Measurements from ENCODE around the gene MAGED2. TPM values are rescaled to one million over a fixed set of nuclear protein-coding genes. Genes with fewer than 3 reads are reported as not detected.

Gene MAGED2
- total and polyA plus RNA-seq, 2 donors (not counting 3 experiments of a cell fraction or from before 2014, with no cell fraction given), result 241 to 309 TPM

DNA sequence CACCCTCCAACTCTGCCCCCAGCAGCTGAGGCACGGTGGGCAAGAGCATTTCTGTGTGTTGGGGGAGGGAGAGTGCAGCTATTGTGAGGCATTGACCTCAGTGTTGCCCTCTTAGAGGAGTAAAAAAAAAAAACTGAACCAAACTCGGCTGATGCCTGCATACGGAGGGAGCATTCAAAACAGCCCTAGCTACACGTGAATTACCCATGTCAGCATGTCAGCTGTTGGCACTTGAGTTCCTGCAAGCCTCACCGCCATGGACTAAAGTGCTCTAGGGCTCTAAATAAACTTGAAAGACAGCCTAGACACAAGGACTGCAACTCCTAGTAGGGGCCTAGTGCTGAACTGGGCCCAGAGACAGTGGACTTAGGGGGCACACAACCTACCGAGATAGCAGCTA, 31.5 kb upstream of the MAGED2 start:
- no peak for FAIRE-seq
- Histone ChIP-seq H3K36me3 (ENCODE audit: control insufficient read depth in 2 of 2, extremely low read depth in 1 of 2, insufficient read depth in 2 of 2, low read length in 2 of 2) (no peaks in the 10 kb centered on the region), H3K4me3 (replicated peaks in 1 of 3; ENCODE audit: insufficient read depth in 1 of 3, low read depth in 1 of 3, low read length in 3 of 3) (no peak overlapping the region), H3K9ac (replicated peaks; ENCODE audit: extremely low read depth, insufficient read depth, low read length) (no peak overlapping the region), H3K27ac (ENCODE audit: insufficient read depth, low read depth, low read length) (no peak overlapping the region), H3K79me2 (ENCODE audit: control insufficient read depth, insufficient read depth, low read length) (no peaks in the 10 kb centered on the region), H3K27me3 (ENCODE audit: control insufficient read depth in 2 of 2, insufficient read depth in 2 of 2, low read length in 2 of 2) (no peaks in the 10 kb centered on the region), H3K4me2 (ENCODE audit: insufficient read depth, low read length) (no peak overlapping the region), H2AFZ (ENCODE audit: low read depth, low read length) (no peak overlapping the region), H4K20me1 (replicated peaks; ENCODE audit: control insufficient read depth, extremely low read depth, insufficient read depth, low read length) (no peaks in the 10 kb centered on the region), H3K9me1 (replicated peaks; ENCODE audit: control insufficient read depth, extremely low read depth, insufficient read depth, low read length) (no peaks in the 10 kb centered on the region), H3K4me1 (ENCODE audit: control insufficient read depth, extremely low read depth, insufficient read depth, low read length) (no peaks in the 10 kb centered on the region), H3K9me3 (replicated peaks; ENCODE audit: control insufficient read depth, insufficient read depth, low read length) (no peaks in the 10 kb centered on the region)
- DNase-seq (ENCODE audit: low read depth, low spot score), result no peak
- ChIA-PET POLR2A (no interaction called here), CTCF (no interaction called here)
- dilution Hi-C loops (cut with MboI; ENCODE audit: extremely low pct_ligation_motif_present, low sequenced_read_pairs) (no loop called here), intact Hi-C loops (cut with micrococcal nuclease) (no loop called here)
- TF ChIP-seq, protein P1, sequence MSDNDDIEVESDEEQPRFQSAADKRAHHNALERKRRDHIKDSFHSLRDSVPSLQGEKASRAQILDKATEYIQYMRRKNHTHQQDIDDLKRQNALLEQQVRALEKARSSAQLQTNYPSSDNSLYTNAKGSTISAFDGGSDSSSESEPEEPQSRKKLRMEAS (IDR thresholded peaks at IDR 0.05; ENCODE audit: insufficient read depth, insufficient read length), result no peak
- TF ChIP-seq GATA2 (IDR thresholded peaks at IDR 0.05; ENCODE audit: insufficient read depth, insufficient read length, low read depth, low read length) (no peak), FOS (IDR thresholded peaks at IDR 0.05; ENCODE audit: borderline replicate concordance, insufficient read depth, low read length) (no peak), EZH2 (IDR thresholded peaks at IDR 0.05; ENCODE audit: borderline replicate concordance, low read depth, low read length, severe bottlenecking) (no peak), POLR2AphosphoS5 (IDR thresholded peaks at IDR 0.05; ENCODE audit: insufficient read depth, low read depth, low read length) (no peak), JUN (IDR thresholded peaks at IDR 0.05; ENCODE audit: borderline replicate concordance, insufficient read depth, insufficient read length, low read depth) (no peak), MYC (IDR thresholded peaks at IDR 0.05; ENCODE audit: low read depth, low read length) (no peak), POLR2A (IDR thresholded peaks at IDR 0.05; ENCODE audit: low read depth, low read length) (no peak)
- no TSS peak for BruUV-seq (replicated peaks)

DNA sequence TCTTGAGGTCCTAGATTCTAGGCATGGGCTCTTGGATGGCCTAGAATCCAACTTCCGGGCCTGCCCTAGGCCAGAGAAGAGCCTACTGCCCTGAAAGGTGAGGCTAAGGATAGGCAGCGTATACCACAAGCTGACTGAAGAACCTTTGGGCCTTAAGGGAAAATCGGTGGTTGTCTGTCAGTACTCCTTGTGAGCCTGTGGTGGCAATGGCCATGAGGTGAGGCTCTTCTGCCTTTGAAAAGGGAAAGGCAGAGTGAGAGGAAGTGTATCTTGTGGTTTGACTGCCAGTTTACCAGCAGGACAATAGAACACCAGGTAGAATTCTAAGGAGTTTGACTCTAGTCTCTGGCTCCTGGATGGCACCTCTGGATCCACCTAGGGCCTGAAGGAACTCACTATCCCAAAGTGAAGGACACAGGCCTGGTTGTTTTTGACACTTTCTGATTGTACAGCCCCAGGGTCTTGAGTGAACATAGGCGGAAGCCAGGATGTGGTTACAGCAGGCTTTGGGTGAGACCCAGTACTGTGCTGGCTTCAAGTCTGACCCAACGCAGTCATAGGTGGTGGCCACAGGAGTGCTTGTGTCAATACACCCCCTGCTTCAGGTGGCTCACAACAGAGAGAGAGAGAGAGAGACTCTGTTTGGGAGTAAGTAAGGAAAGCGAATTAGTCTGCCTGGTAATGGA, 30.4 kb upstream of the MAGED2 start:
- Histone ChIP-seq H3K79me2 (ENCODE audit: control insufficient read depth, insufficient read depth, low read length) (no peaks in the 10 kb centered on the region), H3K4me3 (replicated peaks in 1 of 3; ENCODE audit: insufficient read depth in 1 of 3, low read depth in 1 of 3, low read length in 3 of 3) (no peak overlapping the region), H4K20me1 (replicated peaks; ENCODE audit: control insufficient read depth, extremely low read depth, insufficient read depth, low read length) (no peaks in the 10 kb centered on the region), H3K9me1 (replicated peaks; ENCODE audit: control insufficient read depth, extremely low read depth, insufficient read depth, low read length) (no peaks in the 10 kb centered on the region), H3K4me2 (ENCODE audit: insufficient read depth, low read length) (no peak overlapping the region), H3K27ac (ENCODE audit: insufficient read depth, low read depth, low read length) (no peak overlapping the region), H3K4me1 (ENCODE audit: control insufficient read depth, extremely low read depth, insufficient read depth, low read length) (no peaks in the 10 kb centered on the region), H3K9me3 (replicated peaks; ENCODE audit: control insufficient read depth, insufficient read depth, low read length) (no peaks in the 10 kb centered on the region), H3K36me3 (ENCODE audit: control insufficient read depth in 2 of 2, extremely low read depth in 1 of 2, insufficient read depth in 2 of 2, low read length in 2 of 2) (no peaks in the 10 kb centered on the region), H2AFZ (ENCODE audit: low read depth, low read length) (no peak overlapping the region), H3K9ac (replicated peaks; ENCODE audit: extremely low read depth, insufficient read depth, low read length) (no peak overlapping the region), H3K27me3 (ENCODE audit: control insufficient read depth in 2 of 2, insufficient read depth in 2 of 2, low read length in 2 of 2) (no peaks in the 10 kb centered on the region)
- FAIRE-seq, result no peak
- ChIA-PET CTCF (no interaction called here), POLR2A (no interaction called here)
- intact Hi-C loops (cut with micrococcal nuclease) (no loop called here), dilution Hi-C loops (cut with MboI; ENCODE audit: extremely low pct_ligation_motif_present, low sequenced_read_pairs) (no loop called here)
- no peak for DNase-seq (ENCODE audit: low read depth, low spot score)
- no peak for TF ChIP-seq JUN (IDR thresholded peaks at IDR 0.05; ENCODE audit: borderline replicate concordance, insufficient read depth, insufficient read length, low read depth)
- no peak for TF ChIP-seq FOS (IDR thresholded peaks at IDR 0.05; ENCODE audit: borderline replicate concordance, insufficient read depth, low read length)
- TF ChIP-seq GATA2 (IDR thresholded peaks at IDR 0.05; ENCODE audit: insufficient read depth, insufficient read length, low read depth, low read length), result no peak
- no peak for TF ChIP-seq POLR2A (IDR thresholded peaks at IDR 0.05; ENCODE audit: low read depth, low read length)
- no peak for TF ChIP-seq POLR2AphosphoS5 (IDR thresholded peaks at IDR 0.05; ENCODE audit: insufficient read depth, low read depth, low read length)
- no peak for TF ChIP-seq EZH2 (IDR thresholded peaks at IDR 0.05; ENCODE audit: borderline replicate concordance, low read depth, low read length, severe bottlenecking)
- TF ChIP-seq, protein P1 (IDR thresholded peaks at IDR 0.05; ENCODE audit: insufficient read depth, insufficient read length), result no peak
- TF ChIP-seq, protein P2, sequence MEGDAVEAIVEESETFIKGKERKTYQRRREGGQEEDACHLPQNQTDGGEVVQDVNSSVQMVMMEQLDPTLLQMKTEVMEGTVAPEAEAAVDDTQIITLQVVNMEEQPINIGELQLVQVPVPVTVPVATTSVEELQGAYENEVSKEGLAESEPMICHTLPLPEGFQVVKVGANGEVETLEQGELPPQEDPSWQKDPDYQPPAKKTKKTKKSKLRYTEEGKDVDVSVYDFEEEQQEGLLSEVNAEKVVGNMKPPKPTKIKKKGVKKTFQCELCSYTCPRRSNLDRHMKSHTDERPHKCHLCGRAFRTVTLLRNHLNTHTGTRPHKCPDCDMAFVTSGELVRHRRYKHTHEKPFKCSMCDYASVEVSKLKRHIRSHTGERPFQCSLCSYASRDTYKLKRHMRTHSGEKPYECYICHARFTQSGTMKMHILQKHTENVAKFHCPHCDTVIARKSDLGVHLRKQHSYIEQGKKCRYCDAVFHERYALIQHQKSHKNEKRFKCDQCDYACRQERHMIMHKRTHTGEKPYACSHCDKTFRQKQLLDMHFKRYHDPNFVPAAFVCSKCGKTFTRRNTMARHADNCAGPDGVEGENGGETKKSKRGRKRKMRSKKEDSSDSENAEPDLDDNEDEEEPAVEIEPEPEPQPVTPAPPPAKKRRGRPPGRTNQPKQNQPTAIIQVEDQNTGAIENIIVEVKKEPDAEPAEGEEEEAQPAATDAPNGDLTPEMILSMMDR (IDR thresholded peaks at IDR 0.05; ENCODE audit: extremely low read depth in 1 of 2, insufficient read depth in 1 of 2, low read depth in 1 of 2, low read length in 2 of 2), result no peak
- TF ChIP-seq MYC (IDR thresholded peaks at IDR 0.05; ENCODE audit: low read depth, low read length), result no peak
- BruUV-seq (replicated peaks), result no TSS peak
